KOPT-K1 (cell line): ENCODE data around the gene HSPA6.
A peak's percentile ranks its signal among the peaks of the same experiment; 100 is the strongest.
"Not testable (repeated sequence)": the region's sequence is repeated elsewhere in the genome, so short reads cannot be mapped to it uniquely, and the experiment has no call there.

ENCODE experiments used
- H3K27ac ChIP-seq: fragments of 200-600 bp; sonication (generic); 2 replicates; pipeline ENCODE4 v1.5.1; 2016; ENCODE audit warnings: antibody characterized with exemption, mild to moderate bottlenecking, low read depth, low read length; ENCODE audit not compliant: poor library complexity, severe bottlenecking
- H3K36me3 ChIP-seq: fragments of 200-600 bp; sonication (generic); 2 replicates; pipeline ENCODE4 v1.5.1; 2017; ENCODE audit warnings: antibody characterized with exemption, mild to moderate bottlenecking, low read length, moderate library complexity; ENCODE audit not compliant: insufficient read depth
- H3K9me3 ChIP-seq: fragments of 200-600 bp; sonication (generic); 2 replicates; pipeline ENCODE4 v1.5.1; 2017; ENCODE audit warnings: antibody characterized with exemption, low read length, mild to moderate bottlenecking; ENCODE audit not compliant: insufficient read depth, poor library complexity, severe bottlenecking

Gene HSPA6

DNA sequence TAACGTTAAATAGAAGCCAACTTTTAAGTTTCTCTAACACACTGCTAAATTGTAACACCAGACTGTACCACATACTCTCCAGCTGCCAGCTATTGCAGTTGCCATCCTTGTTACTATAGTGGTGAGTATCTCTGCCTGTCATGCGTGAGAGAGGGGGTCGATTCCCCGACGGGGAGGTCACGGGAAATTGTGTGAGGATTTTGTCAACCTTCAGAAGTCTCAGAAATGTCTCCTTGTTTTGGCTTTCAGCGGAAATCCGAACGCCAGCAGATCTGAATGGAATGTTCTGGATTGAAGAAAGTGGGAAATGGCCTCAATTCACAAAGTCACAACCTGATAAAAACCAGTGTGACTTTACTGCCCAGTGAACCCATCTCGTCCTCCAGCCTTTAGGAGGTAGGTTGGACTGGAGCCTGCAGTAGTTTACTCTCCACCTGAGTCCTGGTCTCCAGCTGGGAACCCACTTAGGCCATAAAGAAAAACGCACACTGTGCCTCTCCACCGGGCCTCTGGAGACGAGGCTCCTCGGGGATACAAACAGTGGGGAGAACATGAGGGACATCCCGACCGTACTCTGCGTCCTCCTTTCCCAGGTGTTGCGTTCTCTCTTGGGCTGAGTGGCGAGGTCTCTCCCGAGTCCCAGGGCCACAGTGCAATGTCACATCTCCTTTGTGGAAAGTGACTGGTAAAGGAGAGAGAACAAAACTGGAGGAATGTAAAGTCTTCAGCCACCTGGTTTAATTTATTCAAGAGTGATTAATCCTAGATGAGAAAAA, 1.1 kb upstream of the HSPA6 start:
- not testable (repeated sequence) for H3K27ac ChIP-seq, H3K9me3 ChIP-seq, H3K36me3 ChIP-seq

DNA sequence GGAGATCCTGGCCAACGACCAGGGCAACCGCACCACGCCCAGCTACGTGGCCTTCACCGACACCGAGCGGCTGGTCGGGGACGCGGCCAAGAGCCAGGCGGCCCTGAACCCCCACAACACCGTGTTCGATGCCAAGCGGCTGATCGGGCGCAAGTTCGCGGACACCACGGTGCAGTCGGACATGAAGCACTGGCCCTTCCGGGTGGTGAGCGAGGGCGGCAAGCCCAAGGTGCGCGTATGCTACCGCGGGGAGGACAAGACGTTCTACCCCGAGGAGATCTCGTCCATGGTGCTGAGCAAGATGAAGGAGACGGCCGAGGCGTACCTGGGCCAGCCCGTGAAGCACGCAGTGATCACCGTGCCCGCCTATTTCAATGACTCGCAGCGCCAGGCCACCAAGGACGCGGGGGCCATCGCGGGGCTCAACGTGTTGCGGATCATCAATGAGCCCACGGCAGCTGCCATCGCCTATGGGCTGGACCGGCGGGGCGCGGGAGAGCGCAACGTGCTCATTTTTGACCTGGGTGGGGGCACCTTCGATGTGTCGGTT, 477 bp downstream of the HSPA6 start:
- not testable (repeated sequence) for H3K27ac ChIP-seq, H3K9me3 ChIP-seq, H3K36me3 ChIP-seq

DNA sequence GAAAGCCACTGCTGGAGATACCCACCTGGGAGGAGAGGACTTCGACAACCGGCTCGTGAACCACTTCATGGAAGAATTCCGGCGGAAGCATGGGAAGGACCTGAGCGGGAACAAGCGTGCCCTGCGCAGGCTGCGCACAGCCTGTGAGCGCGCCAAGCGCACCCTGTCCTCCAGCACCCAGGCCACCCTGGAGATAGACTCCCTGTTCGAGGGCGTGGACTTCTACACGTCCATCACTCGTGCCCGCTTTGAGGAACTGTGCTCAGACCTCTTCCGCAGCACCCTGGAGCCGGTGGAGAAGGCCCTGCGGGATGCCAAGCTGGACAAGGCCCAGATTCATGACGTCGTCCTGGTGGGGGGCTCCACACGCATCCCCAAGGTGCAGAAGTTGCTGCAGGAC, 981 bp downstream of the HSPA6 start:
- H3K9me3 ChIP-seq, H3K27ac ChIP-seq, H3K36me3 ChIP-seq: not testable (repeated sequence)

DNA sequence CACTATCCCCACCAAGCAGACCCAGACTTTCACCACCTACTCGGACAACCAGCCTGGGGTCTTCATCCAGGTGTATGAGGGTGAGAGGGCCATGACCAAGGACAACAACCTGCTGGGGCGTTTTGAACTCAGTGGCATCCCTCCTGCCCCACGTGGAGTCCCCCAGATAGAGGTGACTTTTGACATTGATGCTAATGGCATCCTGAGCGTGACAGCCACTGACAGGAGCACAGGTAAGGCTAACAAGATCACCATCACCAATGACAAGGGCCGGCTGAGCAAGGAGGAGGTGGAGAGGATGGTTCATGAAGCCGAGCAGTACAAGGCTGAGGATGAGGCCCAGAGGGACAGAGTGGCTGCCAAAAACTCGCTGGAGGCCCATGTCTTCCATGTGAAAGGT, 1.6 kb downstream of the HSPA6 start:
- H3K27ac ChIP-seq, H3K36me3 ChIP-seq, H3K9me3 ChIP-seq: not testable (repeated sequence)

DNA sequence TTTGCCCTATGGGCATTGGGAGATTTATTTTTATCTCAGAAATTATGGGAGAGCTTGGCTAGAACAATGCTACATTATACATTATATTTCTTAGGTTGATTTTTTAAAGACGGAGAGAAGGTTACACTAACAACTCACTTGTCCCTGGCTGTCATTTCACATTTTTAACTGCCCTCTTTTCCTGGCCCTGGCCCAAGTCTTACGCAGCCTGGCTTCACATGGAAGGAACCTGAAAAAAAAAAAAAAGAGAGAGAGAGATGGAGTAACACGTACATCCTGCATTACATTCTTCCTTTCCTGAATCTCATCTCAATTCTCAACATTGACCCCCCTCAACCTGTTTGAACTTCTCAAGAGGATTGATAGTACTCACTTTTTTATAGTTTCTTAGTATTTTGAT, 4.2 kb downstream of the HSPA6 start:
- not testable (repeated sequence) for H3K36me3 ChIP-seq, H3K27ac ChIP-seq, H3K9me3 ChIP-seq

DNA sequence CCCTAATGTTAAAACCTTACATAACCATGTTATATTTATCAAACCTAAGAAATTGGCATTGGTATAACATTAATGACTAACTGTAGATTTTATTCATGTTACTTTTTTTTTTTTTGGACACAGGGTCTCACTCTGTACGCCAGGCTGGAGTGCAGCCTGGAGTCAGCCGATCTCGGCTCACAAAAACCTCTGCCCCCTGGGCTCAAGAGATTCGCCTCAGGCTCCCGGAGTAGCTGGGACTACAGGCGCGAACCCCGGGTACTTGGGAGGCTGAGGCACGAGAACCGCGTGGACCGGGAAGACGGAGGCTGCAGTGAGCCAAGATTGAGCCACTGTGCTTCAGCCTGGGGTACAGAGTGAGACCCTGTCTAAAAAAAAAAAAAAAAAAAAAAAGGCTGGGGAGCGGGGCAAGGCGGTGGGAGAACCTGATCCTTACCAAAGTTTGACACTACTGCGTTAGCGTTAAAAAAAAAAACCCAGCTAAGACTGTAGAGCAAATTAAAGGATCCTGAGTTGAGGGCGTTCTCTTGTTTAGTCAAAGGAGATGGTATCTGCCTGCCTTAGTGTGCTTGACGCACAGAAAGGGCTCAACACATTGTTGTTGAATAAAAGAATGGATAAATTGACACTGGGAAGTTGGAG, 5.2 kb downstream of the HSPA6 start:
- H3K36me3 ChIP-seq, H3K27ac ChIP-seq, H3K9me3 ChIP-seq: not testable (repeated sequence)

DNA sequence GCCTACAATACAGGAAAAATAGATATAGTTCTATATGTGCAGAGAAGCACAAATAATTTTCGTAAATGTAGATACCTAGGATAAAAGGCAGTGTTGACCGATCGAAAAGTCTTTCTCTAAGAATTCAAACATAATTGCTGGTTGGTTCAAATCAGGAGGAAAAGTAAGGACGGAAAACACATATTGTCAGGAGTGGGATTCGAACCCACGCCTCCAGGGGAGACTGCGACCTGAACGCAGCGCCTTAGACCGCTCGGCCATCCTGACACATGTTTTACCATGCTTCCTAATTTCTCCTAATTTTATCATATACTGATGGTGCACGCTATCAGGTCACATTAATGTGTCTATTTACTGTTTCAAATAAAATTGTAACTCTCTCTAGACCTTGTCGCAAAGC, 5.8 kb downstream of the HSPA6 start:
- not testable (repeated sequence) for H3K36me3 ChIP-seq, H3K9me3 ChIP-seq
- peak overlapping the region; percentile 81 for H3K27ac ChIP-seq

DNA sequence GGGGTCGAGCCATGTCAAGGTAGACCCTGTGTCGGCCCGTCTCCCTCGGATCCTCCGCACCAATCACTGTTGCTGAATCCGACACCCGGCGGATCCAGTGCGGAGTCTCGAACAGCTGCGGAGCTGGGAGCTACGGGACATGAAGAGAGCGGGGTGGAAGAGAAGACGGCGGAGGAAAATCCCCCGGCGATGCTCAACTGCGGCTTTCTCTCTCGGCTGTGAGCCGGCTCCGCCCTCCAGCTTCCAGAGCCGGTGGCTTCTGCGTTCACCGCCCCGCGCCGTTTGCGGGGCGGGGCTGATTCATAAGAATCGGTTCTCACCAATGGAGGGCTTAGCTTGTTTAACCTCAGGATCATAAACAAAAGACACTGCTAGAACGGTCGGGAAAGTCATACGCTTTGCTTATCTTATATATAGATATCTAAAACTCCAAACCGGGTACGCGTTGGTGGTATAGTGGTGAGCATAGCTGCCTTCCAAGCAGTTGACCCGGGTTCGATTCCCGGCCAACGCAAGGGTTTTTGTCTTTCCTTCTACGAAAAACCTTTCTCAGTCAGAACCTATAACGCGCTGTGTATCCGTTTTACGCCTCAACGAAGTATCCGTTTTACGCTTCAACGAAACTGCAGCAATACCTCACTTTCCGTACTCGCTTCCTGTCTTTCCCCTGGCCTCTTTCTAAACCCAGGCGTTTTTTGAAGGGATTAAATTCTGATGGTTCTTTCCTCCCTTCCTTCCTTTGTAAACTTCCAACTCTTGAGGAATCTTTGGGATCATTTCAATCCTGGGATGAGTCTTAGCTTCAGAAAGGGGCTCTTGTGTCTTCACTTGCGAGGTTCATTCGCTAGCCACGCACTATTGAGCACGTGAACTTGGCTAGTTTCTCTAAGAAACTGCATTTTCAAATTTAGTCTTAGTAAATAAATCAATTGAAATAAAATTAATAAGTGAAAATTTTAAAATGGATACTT, 6.6 kb downstream of the HSPA6 start:
- not testable (repeated sequence) for H3K36me3 ChIP-seq, H3K9me3 ChIP-seq
- peak overlapping the region; percentile 81 for H3K27ac ChIP-seq

DNA sequence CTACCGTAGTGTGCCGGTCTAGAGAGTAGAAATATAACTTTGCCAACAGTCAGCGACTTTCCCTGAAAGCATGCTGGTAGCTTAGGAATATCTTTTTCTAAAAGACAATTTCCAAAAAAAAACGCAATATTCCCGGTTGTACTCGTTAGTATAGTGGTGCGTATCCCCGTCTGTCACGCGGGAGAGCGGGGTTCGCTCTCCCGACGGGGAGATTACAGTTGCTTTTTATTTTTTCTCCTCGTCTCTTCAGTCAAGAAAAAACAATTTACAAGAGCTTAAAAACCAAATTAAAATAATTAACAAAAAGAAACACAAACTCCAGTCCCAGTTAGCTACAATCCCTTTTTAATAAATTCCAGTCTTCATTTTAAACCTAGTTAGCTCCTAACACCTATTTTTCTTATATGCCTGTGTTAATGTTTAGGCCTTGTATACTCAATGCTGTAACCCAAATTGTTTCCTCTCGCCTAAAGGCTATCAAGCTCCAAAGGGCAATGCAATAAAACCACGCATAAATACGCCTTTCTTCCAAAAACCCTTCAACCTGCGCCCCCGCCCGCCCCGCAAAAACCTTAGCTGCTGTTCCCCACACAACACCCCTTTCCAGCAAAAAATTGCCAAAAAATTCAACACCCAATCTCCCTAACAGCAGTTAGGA, 7.8 kb downstream of the HSPA6 start:
- no peak overlapping the region for H3K27ac ChIP-seq
- H3K36me3 ChIP-seq, result no peaks in the 10 kb centered on the region
- no peaks in the 10 kb centered on the region for H3K9me3 ChIP-seq

DNA sequence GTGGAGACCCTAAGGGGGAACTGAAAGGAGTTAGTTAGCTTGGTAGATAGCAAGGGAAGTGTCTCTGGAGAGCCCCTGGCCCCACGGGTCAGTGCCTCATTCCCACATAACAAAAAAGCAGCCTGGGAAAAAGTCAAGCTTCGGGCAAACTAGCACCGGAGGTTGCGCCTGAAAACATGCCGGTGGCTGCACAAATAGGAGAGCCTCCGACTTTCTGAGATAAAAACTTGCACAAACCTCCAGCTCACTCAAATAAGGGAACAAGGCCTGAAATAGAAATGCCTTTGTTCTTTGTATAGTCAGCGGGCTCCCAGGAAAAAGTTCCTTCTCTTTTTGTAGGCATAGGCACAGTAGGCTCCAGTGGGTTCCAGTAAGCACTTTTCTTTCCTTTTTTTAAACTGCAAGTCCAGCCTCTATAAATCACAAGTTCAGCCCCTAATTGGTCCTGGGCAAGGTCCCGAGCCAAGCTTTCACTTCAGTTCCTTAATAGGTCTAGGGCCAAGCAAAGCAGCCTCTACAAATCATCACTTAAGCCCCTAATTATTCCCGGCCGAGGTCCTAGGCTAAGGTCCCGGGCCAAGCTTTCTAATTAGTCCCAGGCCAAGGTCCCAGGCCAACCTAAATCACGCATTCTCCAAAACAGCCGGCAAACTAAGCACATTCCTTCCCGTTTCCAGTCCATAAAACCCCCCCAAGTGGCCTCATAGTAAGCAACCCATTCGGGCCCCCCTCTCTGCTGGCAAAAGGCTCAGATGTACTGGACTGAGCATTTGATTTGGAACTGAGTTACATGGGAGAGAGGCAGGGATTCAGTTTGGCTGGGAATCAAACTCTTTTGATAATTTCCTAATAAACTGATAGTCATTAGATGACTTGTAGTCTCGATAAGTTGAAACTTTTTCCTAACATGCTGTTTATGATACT, 8.6 kb downstream of the HSPA6 start:
- not testable (repeated sequence) for H3K9me3 ChIP-seq, H3K36me3 ChIP-seq, H3K27ac ChIP-seq

DNA sequence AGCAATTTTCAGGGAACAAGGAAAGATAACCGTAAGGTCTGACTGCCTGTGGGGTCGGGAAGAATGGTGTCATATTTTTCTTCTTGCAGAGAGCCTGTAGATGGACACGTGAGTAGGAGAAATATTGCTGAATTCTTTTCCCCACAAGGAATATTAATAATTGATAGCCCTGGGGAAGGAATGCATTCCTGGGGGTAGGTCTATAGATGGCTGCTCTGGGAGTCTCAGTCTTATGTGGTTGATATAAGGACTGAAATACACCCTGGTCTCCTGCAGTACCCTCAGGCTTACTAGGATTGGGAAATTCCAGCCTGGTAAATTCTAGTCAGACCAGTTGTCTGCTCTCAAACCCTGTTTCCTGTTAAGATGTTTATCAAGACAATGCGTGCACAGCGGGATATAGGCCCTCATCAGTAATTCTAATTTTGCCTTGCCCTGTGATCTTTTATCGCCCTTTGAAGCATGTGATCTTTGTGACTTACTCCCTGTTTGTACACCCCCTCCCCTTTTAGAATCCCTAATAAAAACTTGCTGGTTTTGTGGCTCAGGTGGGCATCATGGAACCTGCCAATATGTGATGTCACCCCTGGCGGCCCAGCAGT, 12.8 kb downstream of the HSPA6 start:
- not testable (repeated sequence) for H3K36me3 ChIP-seq, H3K9me3 ChIP-seq, H3K27ac ChIP-seq

DNA sequence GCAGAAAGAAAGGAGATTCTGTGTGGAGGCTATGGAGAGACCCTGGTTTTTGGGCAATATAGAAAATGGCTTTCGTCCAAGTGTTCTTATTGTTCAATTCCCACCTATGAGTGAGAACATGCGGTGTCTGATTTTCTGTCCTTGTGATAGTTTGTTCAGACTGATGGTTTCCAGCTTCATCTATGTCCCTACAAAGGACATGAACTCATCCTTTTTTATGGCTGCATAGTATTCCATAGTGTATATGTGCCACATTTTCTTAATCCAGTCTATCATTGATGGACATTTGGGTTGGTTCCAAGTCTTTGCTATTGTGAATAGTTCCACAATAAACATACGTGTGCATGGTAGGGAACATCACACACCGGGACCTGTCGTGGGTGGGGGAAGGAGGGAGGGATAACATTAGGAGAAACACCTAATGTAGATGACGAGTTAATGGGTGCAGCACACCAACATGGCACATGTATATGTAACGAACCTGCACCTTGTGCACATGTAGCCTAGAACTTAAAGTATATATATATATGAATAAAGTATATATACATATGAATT, 14.7 kb downstream of the HSPA6 start:
- H3K9me3 ChIP-seq, H3K27ac ChIP-seq, H3K36me3 ChIP-seq: not testable (repeated sequence)

DNA sequence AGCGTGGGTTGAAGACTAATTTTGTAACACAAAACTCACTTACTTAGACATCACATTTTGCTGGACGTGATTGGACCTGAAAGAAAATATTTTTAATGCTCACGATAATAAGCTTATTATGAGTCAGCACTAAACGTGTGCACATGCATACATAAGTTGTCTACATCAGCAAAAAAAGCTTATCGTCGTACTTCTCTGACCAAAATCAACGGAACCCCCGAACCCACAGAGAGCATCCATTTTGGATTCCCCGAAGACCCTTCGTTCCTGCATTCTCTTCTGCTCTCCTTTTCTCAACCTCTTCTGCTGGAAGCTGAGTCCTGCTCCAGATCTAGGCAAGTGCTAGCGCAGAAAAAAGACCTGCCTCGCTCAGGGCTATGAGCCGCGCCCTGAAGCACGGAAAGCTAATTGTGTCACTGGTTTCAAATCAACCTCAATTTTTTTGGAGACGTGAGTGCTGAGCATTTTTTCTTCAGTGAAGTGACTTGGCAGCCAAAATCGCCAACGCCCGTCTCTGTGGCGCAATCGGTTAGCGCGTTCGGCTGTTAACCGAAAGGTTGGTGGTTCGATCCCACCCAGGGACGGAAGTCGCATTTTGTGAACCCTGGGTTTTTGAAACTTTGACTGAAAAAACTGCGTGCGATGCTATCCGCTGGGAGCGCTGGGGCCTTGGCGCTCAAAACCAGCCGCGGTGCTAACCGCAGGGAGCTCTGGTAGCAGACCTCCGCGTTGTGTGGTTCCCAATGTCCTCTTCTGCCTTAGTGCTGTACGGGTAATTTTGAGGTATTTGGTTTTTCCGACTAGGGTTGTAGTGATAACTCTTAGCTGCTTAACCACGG, 15.6 kb downstream of the HSPA6 start:
- not testable (repeated sequence) for H3K9me3 ChIP-seq, H3K36me3 ChIP-seq
- peak overlapping the region; percentile 39 for H3K27ac ChIP-seq
